Muscle layer of duodenum (tissue), 2 donors: ENCODE data around the gene MAGI1.

Source experiments
- H3K27ac ChIP-seq: one replicate; pipeline ENCODE4 v1.7.0; 2013; ENCODE audit warnings: mild to moderate bottlenecking, low read length
- H3K27me3 ChIP-seq: one replicate; pipeline ENCODE4 v1.7.0; 2013; ENCODE audit warnings: low read depth, mild to moderate bottlenecking, control low read depth, low read length
- H3K36me3 ChIP-seq, 2 donors: one replicate each; pipeline ENCODE4 v1.7.0; 2013; ENCODE audit warnings: low read length in 2 of 2, control low read depth in 1 of 2, mild to moderate bottlenecking in 1 of 2; ENCODE audit not compliant: insufficient read depth in 2 of 2, control insufficient read depth in 1 of 2
- H3K4me1 ChIP-seq, 2 donors: one replicate each; pipeline ENCODE4 v1.7.0; 2013; ENCODE audit warnings: low read length in 2 of 2, mild to moderate bottlenecking in 2 of 2, control low read depth in 1 of 2, moderate library complexity in 1 of 2; ENCODE audit not compliant: insufficient read depth in 2 of 2, control insufficient read depth in 1 of 2
- H3K4me3 ChIP-seq, 2 donors: one replicate each; pipeline ENCODE4 v1.7.0; 2013; ENCODE audit warnings: low read length in 2 of 2, low read depth in 1 of 2, mild to moderate bottlenecking in 1 of 2
- H3K9me3 ChIP-seq, 2 donors: one replicate each; pipeline ENCODE4 v1.7.0; 2013; ENCODE audit warnings: low read length in 2 of 2, control low read depth in 1 of 2, mild to moderate bottlenecking in 1 of 2; ENCODE audit not compliant: control insufficient read depth in 1 of 2
- donor health status: healthy.

MAGI1 gene

GRCh38 chr3:65914032-65914739, 124.5 kb downstream of the MAGI1 start:
- no peak overlapping the region for H3K27ac ChIP-seq
- no peaks in the 10 kb centered on the region for H3K36me3 ChIP-seq
- H3K9me3 ChIP-seq = peaks cover 3 to 6% of the 10 kb centered on the region in 2 donors
- H3K27me3 ChIP-seq = no peaks in the 10 kb centered on the region
- no peaks in the 10 kb centered on the region for H3K4me1 ChIP-seq
- no peak overlapping the region for H3K4me3 ChIP-seq

- H3K27me3 ChIP-seq = no peaks in the 10 kb centered on the region
- H3K9me3 ChIP-seq = peaks cover 3 to 6% of the 10 kb centered on the region in 2 donors
- H3K4me3 ChIP-seq = no peak overlapping the region
- no peak overlapping the region for H3K27ac ChIP-seq
- no peaks in the 10 kb centered on the region for H3K36me3 ChIP-seq
- no peaks in the 10 kb centered on the region for H3K4me1 ChIP-seq
These were observed 126.1 kb downstream of the MAGI1 start for GRCh38 chr3:65912647-65913046.

GRCh38 chr3:65908588-65908987, 130.1 kb downstream of the MAGI1 start:
- Histone ChIP-seq H3K9me3 (no peaks in the 10 kb centered on the region), H3K4me3 (no peak overlapping the region), H3K27ac (no peak overlapping the region)

GRCh38 chr3:65907232-65908130, 131.2 kb downstream of the MAGI1 start:
- Histone ChIP-seq H3K4me1 (no peaks in the 10 kb centered on the region), H3K4me3 (no peak overlapping the region), H3K36me3 (no peaks in the 10 kb centered on the region), H3K9me3 (no peaks in the 10 kb centered on the region), H3K27me3 (no peaks in the 10 kb centered on the region), H3K27ac (no peak overlapping the region)

More at GRCh38 chr3:65908588-65908987, 130.1 kb downstream of the MAGI1 start:
- H3K36me3 ChIP-seq = no peaks in the 10 kb centered on the region
- H3K4me1 ChIP-seq = no peaks in the 10 kb centered on the region
- H3K27me3 ChIP-seq = no peaks in the 10 kb centered on the region

- Histone ChIP-seq H3K4me3 (no peak overlapping the region), H3K27ac (no peak overlapping the region), H3K4me1 (no peaks in the 10 kb centered on the region), H3K27me3 (no peaks in the 10 kb centered on the region), H3K36me3 (no peaks in the 10 kb centered on the region), H3K9me3 (no peaks in the 10 kb centered on the region)
These were observed 132.9 kb downstream of the MAGI1 start for GRCh38 chr3:65905771-65906170.

GRCh38 chr3:65904016-65904415, 134.7 kb downstream of the MAGI1 start:
- Histone ChIP-seq H3K27ac (no peak overlapping the region), H3K36me3 (no peaks in the 10 kb centered on the region), H3K4me1 (no peaks in the 10 kb centered on the region), H3K27me3 (no peaks in the 10 kb centered on the region), H3K9me3 (no peaks in the 10 kb centered on the region), H3K4me3 (no peak overlapping the region)

- H3K27ac ChIP-seq = no peak overlapping the region
- no peaks in the 10 kb centered on the region for H3K27me3 ChIP-seq
- no peaks in the 10 kb centered on the region for H3K4me1 ChIP-seq
- H3K4me3 ChIP-seq = no peak overlapping the region
- H3K9me3 ChIP-seq = no peaks in the 10 kb centered on the region
- H3K36me3 ChIP-seq = no peaks in the 10 kb centered on the region
These were observed 136.4 kb downstream of the MAGI1 start for GRCh38 chr3:65902304-65902793.

GRCh38 chr3:65901226-65901625, 137.5 kb downstream of the MAGI1 start:
- H3K27ac ChIP-seq = no peak overlapping the region
- no peaks in the 10 kb centered on the region for H3K36me3 ChIP-seq
- H3K27me3 ChIP-seq = no peaks in the 10 kb centered on the region
- no peaks in the 10 kb centered on the region for H3K9me3 ChIP-seq
- H3K4me3 ChIP-seq = no peak overlapping the region
- H3K4me1 ChIP-seq = no peaks in the 10 kb centered on the region

- no peaks in the 10 kb centered on the region for H3K36me3 ChIP-seq
- H3K27ac ChIP-seq = no peak overlapping the region
- H3K9me3 ChIP-seq = no peaks in the 10 kb centered on the region
- no peaks in the 10 kb centered on the region for H3K27me3 ChIP-seq
- H3K4me1 ChIP-seq = no peaks in the 10 kb centered on the region
- no peak overlapping the region for H3K4me3 ChIP-seq
These were observed 139.5 kb downstream of the MAGI1 start for GRCh38 chr3:65899226-65899625.

- Histone ChIP-seq H3K36me3 (no peaks in the 10 kb centered on the region), H3K4me3 (no peak overlapping the region), H3K27me3 (no peaks in the 10 kb centered on the region), H3K27ac (no peak overlapping the region), H3K9me3 (no peaks in the 10 kb centered on the region), H3K4me1 (no peaks in the 10 kb centered on the region)
These were observed 141.0 kb downstream of the MAGI1 start for GRCh38 chr3:65897766-65898165.

GRCh38 chr3:65896321-65896720, 142.4 kb downstream of the MAGI1 start:
- H3K36me3 ChIP-seq = no peaks in the 10 kb centered on the region
- no peak overlapping the region for H3K27ac ChIP-seq
- no peaks in the 10 kb centered on the region for H3K4me1 ChIP-seq
- no peaks in the 10 kb centered on the region for H3K9me3 ChIP-seq
- H3K4me3 ChIP-seq = no peak overlapping the region
- no peaks in the 10 kb centered on the region for H3K27me3 ChIP-seq
